ENCODE results near the gene FAIM2. TPM values are rescaled to one million over a fixed set of nuclear protein-coding genes. Genes with fewer than 3 reads are reported as not detected.

FAIM2 gene
- total RNA-seq, 1 donor from 2014 or later, result not detected

DNA sequence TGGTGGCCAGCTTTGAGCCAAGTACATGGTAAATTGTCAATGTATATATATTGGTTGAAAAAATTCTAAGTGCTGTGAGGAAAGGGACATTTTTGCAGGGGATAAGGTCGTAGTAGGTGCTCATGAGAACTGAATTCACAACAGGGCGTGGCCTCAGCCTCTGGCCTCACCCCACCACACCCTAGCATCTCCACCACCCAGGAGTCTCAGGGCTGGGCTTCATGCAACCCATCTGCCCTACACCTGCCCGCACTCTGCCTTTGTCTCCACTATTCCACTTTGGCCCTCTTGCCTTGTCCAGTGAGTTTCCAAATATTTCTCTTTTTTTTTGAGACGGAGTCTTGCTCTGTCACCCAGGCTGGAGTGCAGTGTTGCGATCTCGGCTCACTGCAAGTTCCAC is 24.8 kb upstream of the FAIM2 start:
- DNase-seq (ENCODE audit: low spot score), result no peak
- H3K27me3 Mint-ChIP-seq (ENCODE audit: unreplicated experiment), result peaks cover 1% of the 10 kb centered on the region
- H3K4me1 Mint-ChIP-seq (ENCODE audit: unreplicated experiment), result no peaks in the 10 kb centered on the region
- no peak overlapping the region for H3K27ac Mint-ChIP-seq (ENCODE audit: unreplicated experiment)
- no peak overlapping the region for H3K4me3 Mint-ChIP-seq (ENCODE audit: unreplicated experiment)
- H3K36me3 Mint-ChIP-seq (ENCODE audit: low read depth, unreplicated experiment), result no peaks in the 10 kb centered on the region
- TF ChIP-seq, protein P1, sequence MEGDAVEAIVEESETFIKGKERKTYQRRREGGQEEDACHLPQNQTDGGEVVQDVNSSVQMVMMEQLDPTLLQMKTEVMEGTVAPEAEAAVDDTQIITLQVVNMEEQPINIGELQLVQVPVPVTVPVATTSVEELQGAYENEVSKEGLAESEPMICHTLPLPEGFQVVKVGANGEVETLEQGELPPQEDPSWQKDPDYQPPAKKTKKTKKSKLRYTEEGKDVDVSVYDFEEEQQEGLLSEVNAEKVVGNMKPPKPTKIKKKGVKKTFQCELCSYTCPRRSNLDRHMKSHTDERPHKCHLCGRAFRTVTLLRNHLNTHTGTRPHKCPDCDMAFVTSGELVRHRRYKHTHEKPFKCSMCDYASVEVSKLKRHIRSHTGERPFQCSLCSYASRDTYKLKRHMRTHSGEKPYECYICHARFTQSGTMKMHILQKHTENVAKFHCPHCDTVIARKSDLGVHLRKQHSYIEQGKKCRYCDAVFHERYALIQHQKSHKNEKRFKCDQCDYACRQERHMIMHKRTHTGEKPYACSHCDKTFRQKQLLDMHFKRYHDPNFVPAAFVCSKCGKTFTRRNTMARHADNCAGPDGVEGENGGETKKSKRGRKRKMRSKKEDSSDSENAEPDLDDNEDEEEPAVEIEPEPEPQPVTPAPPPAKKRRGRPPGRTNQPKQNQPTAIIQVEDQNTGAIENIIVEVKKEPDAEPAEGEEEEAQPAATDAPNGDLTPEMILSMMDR (IDR thresholded peaks at IDR 0.05; ENCODE audit: unreplicated experiment), result no peak
- no peaks in the 10 kb centered on the region for H3K9me3 Mint-ChIP-seq (ENCODE audit: unreplicated experiment)

DNA sequence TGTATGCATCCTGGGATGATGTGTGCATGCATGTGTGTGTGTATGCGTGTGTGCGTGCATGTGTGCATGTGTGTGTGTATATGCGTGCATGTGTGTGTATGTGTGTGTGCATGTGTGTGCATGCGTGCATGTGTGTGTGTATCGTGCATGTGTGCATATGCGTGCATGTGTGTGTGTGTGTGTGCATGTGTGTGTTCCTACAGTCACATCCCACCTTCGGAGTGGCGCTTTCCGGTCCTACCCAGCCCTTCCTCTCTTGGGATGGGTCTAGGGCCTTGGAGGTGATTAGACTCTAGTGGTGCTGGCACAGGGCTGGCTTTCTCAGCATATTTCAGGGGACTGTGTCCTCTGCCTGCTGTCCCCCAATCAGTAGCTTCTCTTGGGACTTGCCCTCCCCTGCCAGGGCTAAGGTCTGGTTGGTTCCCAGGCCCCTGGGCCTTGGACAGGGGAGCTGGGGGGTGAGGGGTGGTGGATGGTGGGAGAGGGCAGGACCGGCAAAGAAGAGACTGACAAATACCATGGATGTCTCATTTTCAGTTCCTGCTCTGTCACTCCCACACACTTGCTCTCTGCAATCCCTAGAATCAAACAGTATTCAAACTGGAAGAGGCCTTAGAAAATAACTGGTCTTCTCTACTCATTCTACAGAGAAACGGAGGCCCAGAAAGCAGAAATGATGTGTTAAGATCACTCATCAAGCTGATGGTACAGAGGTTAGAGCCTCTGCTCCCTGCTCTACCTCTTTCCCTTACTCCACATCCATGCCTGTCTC is 21.9 kb upstream of the FAIM2 start:
- peaks cover 1% of the 10 kb centered on the region for H3K27me3 Mint-ChIP-seq (ENCODE audit: unreplicated experiment)

DNA sequence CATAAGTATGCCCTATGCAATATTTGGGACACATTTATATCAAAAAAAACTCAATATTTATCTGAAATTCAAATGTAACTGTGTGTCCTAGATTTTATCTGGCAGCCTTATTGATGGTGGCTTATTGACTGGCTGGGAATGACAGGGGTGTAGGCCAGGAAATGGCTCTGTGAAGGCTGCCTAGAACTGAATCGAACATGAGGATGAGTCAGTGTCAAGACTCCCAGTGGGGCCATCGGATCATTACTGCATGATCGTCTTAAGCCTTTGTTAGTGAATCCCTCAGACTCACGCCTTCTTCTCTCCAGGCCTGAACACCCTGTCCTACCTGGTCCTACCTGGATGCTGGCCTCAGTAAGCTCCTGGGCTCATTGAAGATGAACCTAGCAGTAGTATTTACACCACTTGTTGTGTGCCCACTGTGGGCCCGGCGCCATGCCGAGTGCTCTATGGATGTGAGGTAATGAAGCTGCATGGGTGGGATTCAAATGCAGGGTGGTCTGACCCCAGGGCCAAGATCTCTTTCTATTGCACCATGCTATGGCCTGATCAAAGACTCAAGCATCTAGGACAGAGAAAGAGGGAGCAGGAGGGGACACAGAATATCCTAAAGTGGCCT is 21.0 kb upstream of the FAIM2 start:
- Mint-ChIP-seq H3K9me3 (ENCODE audit: unreplicated experiment) (no peaks in the 10 kb centered on the region), H3K27me3 (ENCODE audit: unreplicated experiment) (peaks cover 1% of the 10 kb centered on the region), H3K27ac (ENCODE audit: unreplicated experiment) (no peak overlapping the region), H3K4me1 (ENCODE audit: unreplicated experiment) (no peaks in the 10 kb centered on the region), H3K36me3 (ENCODE audit: low read depth, unreplicated experiment) (no peaks in the 10 kb centered on the region), H3K4me3 (ENCODE audit: unreplicated experiment) (no peak overlapping the region)
- TF ChIP-seq, protein P1 (IDR thresholded peaks at IDR 0.05; ENCODE audit: unreplicated experiment), result no peak
- DNase-seq (ENCODE audit: low spot score), result no peak

More for the DNA sequence above, 21.9 kb upstream of the FAIM2 start:
- Mint-ChIP-seq H3K4me3 (ENCODE audit: unreplicated experiment) (no peak overlapping the region), H3K36me3 (ENCODE audit: low read depth, unreplicated experiment) (no peaks in the 10 kb centered on the region), H3K4me1 (ENCODE audit: unreplicated experiment) (no peaks in the 10 kb centered on the region), H3K27ac (ENCODE audit: unreplicated experiment) (no peak overlapping the region), H3K9me3 (ENCODE audit: unreplicated experiment) (no peaks in the 10 kb centered on the region)
- TF ChIP-seq, protein P1 (IDR thresholded peaks at IDR 0.05; ENCODE audit: unreplicated experiment), result no peak
- no peak for DNase-seq (ENCODE audit: low spot score)

DNA sequence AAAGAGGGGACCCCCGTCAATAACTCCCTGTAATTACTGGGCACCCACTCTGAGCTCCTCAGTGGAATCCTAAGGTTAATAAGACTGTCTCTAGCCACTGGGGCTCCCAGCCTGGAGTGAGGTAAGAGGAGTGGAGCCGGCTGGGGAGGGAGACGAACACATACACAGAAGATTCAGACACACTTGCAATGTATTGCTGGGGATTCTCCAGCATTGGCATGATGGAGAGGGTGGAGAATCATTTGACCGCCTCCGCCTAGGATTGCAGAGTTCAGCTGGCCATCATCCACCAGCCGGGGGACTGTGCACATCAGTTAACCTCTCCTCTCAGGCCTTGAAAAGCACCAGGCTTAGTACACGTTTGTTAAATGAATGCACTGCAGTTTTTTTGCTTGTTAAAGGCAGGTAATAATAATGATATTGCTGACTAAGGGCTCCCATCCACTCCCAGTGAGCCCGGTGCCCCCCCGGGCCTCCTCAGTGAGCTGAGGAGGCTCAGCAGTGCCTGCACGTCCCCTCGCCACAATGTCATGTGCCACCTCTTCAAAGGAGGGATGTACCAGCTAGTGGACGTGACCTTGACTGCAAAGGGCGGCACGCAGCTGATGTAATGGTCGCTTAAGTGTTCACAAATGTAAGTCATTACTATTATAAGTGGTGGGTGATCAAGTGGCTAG is 20.3 kb upstream of the FAIM2 start:
- no peak overlapping the region for H3K27ac Mint-ChIP-seq (ENCODE audit: unreplicated experiment)
- H3K27me3 Mint-ChIP-seq (ENCODE audit: unreplicated experiment), result peaks cover 1% of the 10 kb centered on the region
- no peaks in the 10 kb centered on the region for H3K9me3 Mint-ChIP-seq (ENCODE audit: unreplicated experiment)
- no peak overlapping the region for H3K4me3 Mint-ChIP-seq (ENCODE audit: unreplicated experiment)
- no peaks in the 10 kb centered on the region for H3K36me3 Mint-ChIP-seq (ENCODE audit: low read depth, unreplicated experiment)
- no peak for DNase-seq (ENCODE audit: low spot score)
- no peaks in the 10 kb centered on the region for H3K4me1 Mint-ChIP-seq (ENCODE audit: unreplicated experiment)
- TF ChIP-seq, protein P1 (IDR thresholded peaks at IDR 0.05; ENCODE audit: unreplicated experiment), result no peak

Measured in endothelial cell (in vitro differentiated cells).